ENCODE data around the gene LRRC59. TPM values are rescaled to one million over a fixed set of nuclear protein-coding genes. Genes with fewer than 3 reads are reported as not detected.

The LRRC59 gene
- total and polyA plus RNA-seq, 2 of the 13 experiments (the other 11 are each of a cell fraction or from before 2014, with no cell fraction given), result 87.3 to 222 TPM

GRCh38 chr17:50430821-50431618 lies 33.7 kb upstream of the LRRC59 start (continued):
- TF ChIP-seq ZBTB33 (CRISPR knock-in tag; IDR thresholded peaks at IDR 0.05), result no peak
- TF ChIP-seq ZNF451 (CRISPR knock-in tag; IDR thresholded peaks at IDR 0.05), result no peak
- TF ChIP-seq ZNF792 (CRISPR knock-in tag; IDR thresholded peaks at IDR 0.05), result no peak
- no peak for TF ChIP-seq ZNF574 (CRISPR knock-in tag; IDR thresholded peaks at IDR 0.05)
- TF ChIP-seq ZNF512B (CRISPR knock-in tag; IDR thresholded peaks at IDR 0.05; ENCODE audit: borderline replicate concordance), result no peak
- no peak for TF ChIP-seq ASH2L (IDR thresholded peaks at IDR 0.05; ENCODE audit: insufficient read length, low read depth, low read length)
- no peak for TF ChIP-seq ZFAT (CRISPR knock-in tag; conservative IDR thresholded peaks at IDR 0.05)
- TF ChIP-seq ZNF704 (CRISPR knock-in tag; IDR thresholded peaks at IDR 0.05; ENCODE audit: borderline replicate concordance), result no peak

Measured in HepG2 (cell line).